ENCODE results near the gene IPO5.

DNA sequence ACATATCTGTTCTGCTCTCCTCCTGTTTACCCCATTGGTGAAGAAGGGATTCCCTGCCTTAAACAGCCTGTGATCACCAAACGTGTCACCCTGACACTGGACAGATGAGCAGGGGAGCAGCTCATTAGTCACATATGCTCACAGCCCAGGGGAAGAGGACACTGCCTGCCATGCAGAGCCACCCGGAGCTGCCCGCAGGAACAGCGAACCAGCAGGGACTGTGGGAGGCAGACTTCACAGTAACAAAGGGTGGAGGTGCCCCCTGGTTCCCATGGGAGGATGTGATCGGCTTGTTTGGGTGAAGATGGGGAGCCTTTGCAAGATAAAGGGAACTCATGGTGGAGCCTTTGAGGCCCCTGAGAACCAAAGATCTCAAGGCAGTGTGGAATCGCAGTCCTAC is 100.8 kb downstream of the IPO5 start:
- TF ChIP-seq, protein P1, sequence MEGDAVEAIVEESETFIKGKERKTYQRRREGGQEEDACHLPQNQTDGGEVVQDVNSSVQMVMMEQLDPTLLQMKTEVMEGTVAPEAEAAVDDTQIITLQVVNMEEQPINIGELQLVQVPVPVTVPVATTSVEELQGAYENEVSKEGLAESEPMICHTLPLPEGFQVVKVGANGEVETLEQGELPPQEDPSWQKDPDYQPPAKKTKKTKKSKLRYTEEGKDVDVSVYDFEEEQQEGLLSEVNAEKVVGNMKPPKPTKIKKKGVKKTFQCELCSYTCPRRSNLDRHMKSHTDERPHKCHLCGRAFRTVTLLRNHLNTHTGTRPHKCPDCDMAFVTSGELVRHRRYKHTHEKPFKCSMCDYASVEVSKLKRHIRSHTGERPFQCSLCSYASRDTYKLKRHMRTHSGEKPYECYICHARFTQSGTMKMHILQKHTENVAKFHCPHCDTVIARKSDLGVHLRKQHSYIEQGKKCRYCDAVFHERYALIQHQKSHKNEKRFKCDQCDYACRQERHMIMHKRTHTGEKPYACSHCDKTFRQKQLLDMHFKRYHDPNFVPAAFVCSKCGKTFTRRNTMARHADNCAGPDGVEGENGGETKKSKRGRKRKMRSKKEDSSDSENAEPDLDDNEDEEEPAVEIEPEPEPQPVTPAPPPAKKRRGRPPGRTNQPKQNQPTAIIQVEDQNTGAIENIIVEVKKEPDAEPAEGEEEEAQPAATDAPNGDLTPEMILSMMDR (conservative IDR thresholded peaks at IDR 0.05; ENCODE audit: low read length) = no peak
- TF ChIP-seq EZH2phosphoT487 (IDR thresholded peaks at IDR 0.05; ENCODE audit: borderline replicate concordance, low read depth, low read length) = no peak
